Spleen (tissue), 11 donors: ENCODE data around the gene HMBS. TPM values are rescaled to one million over a fixed set of nuclear protein-coding genes. Genes with fewer than 3 reads are reported as not detected.
"Not testable (repeated sequence)": the region's sequence is repeated elsewhere in the genome, so short reads cannot be mapped to it uniquely, and the experiment has no call there.

Source experiments
- DNase-seq: peaks from one replicate; pipeline ENCODE4 v3.0.0-alpha.2; 2020
- H3K27ac ChIP-seq, 8 donors: fragments of 200-600 bp; sonication (generic) in 7 of 8; 1 replicate in 4 of 8; 2 replicates in 4 of 8; pipeline versions ENCODE4 v1.5.0 to v1.8.0; 2016 to 2021; ENCODE audit warnings: inconsistent platforms in 4 of 8, mild to moderate bottlenecking in 4 of 8, moderate library complexity in 1 of 8
- H3K27me3 ChIP-seq, 7 donors: fragments of 200-600 bp; sonication (generic) in 6 of 7; replicated peaks in 1 of 7; 1 replicate in 4 of 7; 2 replicates in 3 of 7; pipeline versions ENCODE4 v1.5.0 to v1.8.0; 2016 to 2021; ENCODE audit warnings: inconsistent platforms in 3 of 7, mild to moderate bottlenecking in 1 of 7
- H3K36me3 ChIP-seq, 6 donors: fragments of 200-600 bp; sonication (generic) in 5 of 6; 1 replicate in 4 of 6; 2 replicates in 2 of 6; pipeline versions ENCODE4 v1.5.0 to v1.8.0; 2016 to 2021; ENCODE audit warnings: inconsistent platforms in 2 of 6
- H3K4me1 ChIP-seq, 6 donors: fragments of 200-600 bp; sonication (generic) in 5 of 6; 1 replicate in 3 of 6; 2 replicates in 3 of 6; pipeline versions ENCODE4 v1.5.0 to v1.8.0; 2016 to 2021; ENCODE audit warnings: inconsistent platforms in 3 of 6
- H3K4me3 ChIP-seq, 8 donors: fragments of 200-600 bp; sonication (generic) in 7 of 8; 1 replicate in 4 of 8; 2 replicates in 4 of 8; pipeline versions ENCODE4 v1.5.0 to v1.8.0; 2016 to 2021; ENCODE audit warnings: inconsistent platforms in 4 of 8, mild to moderate bottlenecking in 4 of 8, moderate library complexity in 2 of 8
- H3K9me3 ChIP-seq, 8 donors: fragments of 200-600 bp; sonication (generic) in 7 of 8; 1 replicate in 4 of 8; 2 replicates in 4 of 8; pipeline versions ENCODE4 v1.5.0 to v1.8.0; 2016 to 2021; ENCODE audit warnings: inconsistent platforms in 4 of 8
- CTCF ChIP-seq, 11 experiments: fragments of 200-600 bp in 7 of 11; fragments of 450-650 bp in 4 of 11; sonication (generic) in 4 of 11; IDR thresholded peaks in 8 of 11; conservative IDR thresholded peaks in 3 of 11; 1 replicate in 7 of 11; 2 replicates in 4 of 11; pipeline versions ENCODE4 v1.4.0 to v1.8.0; 2016 to 2021; ENCODE audit warnings: antibody characterized with exemption in 11 of 11, inconsistent platforms in 4 of 11, mild to moderate bottlenecking in 1 of 11
- POLR2A ChIP-seq, 3 donors: fragments of 450-650 bp; IDR thresholded peaks; one replicate each; pipeline ENCODE4 v1.5.1; 2017; ENCODE audit warnings: antibody characterized with exemption in 3 of 3, mild to moderate bottlenecking in 1 of 3
- POLR2AphosphoS5 ChIP-seq, 3 donors: sonication (generic); formaldehyde crosslinking; IDR thresholded peaks; one replicate each; pipeline ENCODE4 v1.5.1; 2017; ENCODE audit warnings: antibody characterized with exemption in 3 of 3
- WGBS, 5 donors: extraction: QIAGEN DNeasy Blood & Tissue Kit in 3 of 5; methylation state at CpG; one replicate each; pipeline versions ENCODE4 v1.1.5 to v1.1.7; 2013 to 2018; 5-methylcytosine and 5-hydroxymethylcytosine counted together
- intact Hi-C: fragments of 100-400 bp; cut with DNase I; formaldehyde crosslinking; loops from one replicate; pipeline ENCODE4 v1.15.0; 2023; ENCODE audit warnings: low total_unique reads
- polyA plus RNA-seq, 3 donors: library from polyadenylated mRNA; stranded (reverse); fragments of 200-250 nt; gene quantifications; one replicate each; pipeline ENCODE4 v1.2.1, GENCODE V29; 2013
- total RNA-seq, 7 donors: library from RNA; depleted of rRNA in 3 of 7; stranded (reverse); fragments of >200 nt in 3 of 7; fragmentation: NEBNext Ultra II Directional in 4 of 7; extraction: Animal tissue kit (Norgen Biotek cat#: 25700) in 4 of 7; gene quantifications; one replicate each; pipeline versions ENCODE4 v1.1.0 to v1.2.1, GENCODE V29; 2016 to 2021
- donor health status: healthy with polysubstance abuse.
- donor health status: DM: no; HTN: no; CAD: no; lungs with moderate emphysema.
- donor health status: DM: no; HTN: no; CAD: no.
- donor health status: Bipolar disorder and iron deficiency.
- donor health status: healthy.
- donor health status: DM: no; HTN: no; CAD: no.
- donor health status: DM: yes; HTN: yes; CAD: no.

Gene HMBS
- total and polyA plus RNA-seq, 10 donors = 7.4 to 42.6 (median 19.8) TPM

GRCh38 chr11:119130662-119131061 lies 46.0 kb downstream of the HMBS start:
- Histone ChIP-seq H3K36me3 (peaks cover 4 to 93% (median 67%) of the 10 kb centered on the region in 6 donors), H3K27ac (peak overlapping the region in 7 of 8 donors; percentile 24 to 72 (median 57))
- 43 to 71% (median 68%) methylated on average over 3 of the region's 3 CpGs for WGBS, 5 donors

GRCh38 chr11:119134389-119134978 lies 49.8 kb downstream of the HMBS start:
- no peak for DNase-seq
- no peak overlapping the region for H3K27ac ChIP-seq
- 58 to 81% (median 66%) methylated on average over 2 to 4 of the region's 4 CpGs for WGBS, 5 donors
- H3K4me1 ChIP-seq = peaks cover 7 to 30% (median 17%) of the 10 kb centered on the region in 6 donors
- peaks cover 4 to 58% (median 53%) of the 10 kb centered on the region in 6 donors for H3K36me3 ChIP-seq
- no peak overlapping the region for H3K4me3 ChIP-seq
- H3K27me3 ChIP-seq = no peaks in the 10 kb centered on the region
- intact Hi-C loops = no loop called here
- TF ChIP-seq POLR2AphosphoS5 (IDR thresholded peaks at IDR 0.05) (peak in 1 of 3 donors; percentile 20), CTCF (IDR thresholded peaks at IDR 0.05 in 8 of 11, conservative IDR thresholded peaks at IDR 0.05 in 3 of 11) (peak in 7 of 11 experiments; percentile 26 to 52 (median 44)), POLR2A (IDR thresholded peaks at IDR 0.05) (no peak)
- H3K9me3 ChIP-seq = no peaks in the 10 kb centered on the region

More at GRCh38 chr11:119130662-119131061, 46.0 kb downstream of the HMBS start:
- Histone ChIP-seq H3K4me1 (peaks cover 9 to 57% (median 29%) of the 10 kb centered on the region in 6 donors), H3K4me3 (no peak overlapping the region), H3K27me3 (no peaks in the 10 kb centered on the region), H3K9me3 (no peaks in the 10 kb centered on the region)
- intact Hi-C loops = no loop called here
- TF ChIP-seq POLR2A (IDR thresholded peaks at IDR 0.05) (no peak), POLR2AphosphoS5 (IDR thresholded peaks at IDR 0.05) (peak; percentile 26 to 77 (median 76)), CTCF (IDR thresholded peaks at IDR 0.05 in 8 of 11, conservative IDR thresholded peaks at IDR 0.05 in 3 of 11) (peak in 1 of 11 experiments; percentile 24)
- DNase-seq = no peak

- peaks cover 0 to 13% (median 0%) of the 10 kb centered on the region in 7 donors for H3K27me3 ChIP-seq
- H3K36me3 ChIP-seq, intact Hi-C loops, H3K9me3 ChIP-seq, H3K4me3 ChIP-seq, H3K4me1 ChIP-seq, DNase-seq, H3K27ac ChIP-seq: not testable (repeated sequence)
- WGBS, 5 donors = 90 to 95% (median 92%) methylated on average over 10 of the region's 10 CpGs
Observed at GRCh38 chr11:119139276-119139675, 54.6 kb downstream of the HMBS start.

Other genes with a start within 250 kb of the HMBS start
- 10 to 100 TPM; 25.0 to 66.6 (median 33.2) TPM for gene CXCR5, start 201.0 kb upstream of the HMBS start, total RNA-seq
- 10 to 100 TPM; 35.4 to 50.7 (median 39.6) TPM for gene CXCR5, start 201.0 kb upstream of the HMBS start, polyA plus RNA-seq
- 10 to 100 TPM; 19.8 to 58.0 (median 39.0) TPM for gene BCL9L, start 159.0 kb upstream of the HMBS start, total RNA-seq
- 10 to 100 TPM in 1 of 3 donors, 1 to 10 TPM in 2; 2.5 to 14.2 (median 2.6) TPM for gene BCL9L, start 159.0 kb upstream of the HMBS start, polyA plus RNA-seq
- gene UPK2, start 128.6 kb upstream of the HMBS start, total RNA-seq = not detected
- gene UPK2, start 128.6 kb upstream of the HMBS start, polyA plus RNA-seq = under 1 TPM in 2 of 3 donors, not detected in 1; 0.09 to 0.13 TPM
- gene FOXR1, start 113.1 kb upstream of the HMBS start, total RNA-seq = not detected
- not detected for gene FOXR1, start 113.1 kb upstream of the HMBS start, polyA plus RNA-seq
- 10 to 100 TPM; 39.2 to 86.2 (median 66.7) TPM for gene CENATAC, start 86.7 kb upstream of the HMBS start, total RNA-seq
- gene CENATAC, start 86.7 kb upstream of the HMBS start, polyA plus RNA-seq = 10 to 100 TPM; 27.0 to 80.8 (median 44.1) TPM
- 1,000 to 10,000 TPM in 6 of 7 donors, 100 to 1,000 TPM in 1; 945 to 1,264 (median 1,141) TPM for gene RPS25, start 66.5 kb upstream of the HMBS start, total RNA-seq
- 1,000 to 10,000 TPM; 4,407 to 5,214 (median 4,978) TPM for gene RPS25, start 66.5 kb upstream of the HMBS start, polyA plus RNA-seq
- gene TRAPPC4, start 66.1 kb upstream of the HMBS start, total RNA-seq = 10 to 100 TPM; 43.0 to 61.8 (median 54.4) TPM
- 10 to 100 TPM; 33.1 to 53.0 (median 47.6) TPM for gene TRAPPC4, start 66.1 kb upstream of the HMBS start, polyA plus RNA-seq
- 10 to 100 TPM in 6 of 7 donors, 1 to 10 TPM in 1; 9.9 to 26.0 (median 15.9) TPM for gene SLC37A4, start 54.0 kb upstream of the HMBS start, total RNA-seq
- gene SLC37A4, start 54.0 kb upstream of the HMBS start, polyA plus RNA-seq = 10 to 100 TPM in 2 of 3 donors, 1 to 10 TPM in 1; 8.2 to 12.6 (median 10.1) TPM
- 100 to 1,000 TPM in 3 of 7 donors, 10 to 100 TPM in 4; 48.2 to 131 (median 80.8) TPM for gene HYOU1, start 27.7 kb upstream of the HMBS start, total RNA-seq
- 10 to 100 TPM; 12.3 to 22.7 (median 15.5) TPM for gene HYOU1, start 27.7 kb upstream of the HMBS start, polyA plus RNA-seq
- gene VPS11, start 17.1 kb upstream of the HMBS start, total RNA-seq = 10 to 100 TPM; 30.1 to 48.7 (median 44.8) TPM
- 10 to 100 TPM; 41.8 to 66.7 (median 42.4) TPM for gene VPS11, start 17.1 kb upstream of the HMBS start, polyA plus RNA-seq
- 10 to 100 TPM; 27.7 to 58.9 (median 37.3) TPM for gene DPAGT1, start 17.0 kb downstream of the HMBS start, total RNA-seq
- gene DPAGT1, start 17.0 kb downstream of the HMBS start, polyA plus RNA-seq = 10 to 100 TPM; 20.7 to 28.9 (median 26.4) TPM
- gene C2CD2L, start 22.5 kb downstream of the HMBS start, total RNA-seq = 10 to 100 TPM; 15.2 to 19.6 (median 17.6) TPM
- gene C2CD2L, start 22.5 kb downstream of the HMBS start, polyA plus RNA-seq = 10 to 100 TPM in 1 of 3 donors, 1 to 10 TPM in 2; 5.8 to 13.3 (median 9.8) TPM
- gene HINFP, start 36.7 kb downstream of the HMBS start, total RNA-seq = 10 to 100 TPM; 30.4 to 40.7 (median 34.3) TPM
- 10 to 100 TPM; 12.8 to 19.6 (median 13.4) TPM for gene HINFP, start 36.7 kb downstream of the HMBS start, polyA plus RNA-seq
- gene ABCG4, start 64.2 kb downstream of the HMBS start, total RNA-seq = under 1 TPM in 4 of 7 donors, not detected in 3; 0.17 to 0.32 (median 0.23) TPM
- under 1 TPM in 2 of 3 donors, not detected in 1; 0.03 to 0.06 TPM for gene ABCG4, start 64.2 kb downstream of the HMBS start, polyA plus RNA-seq
- 10 to 100 TPM; 13.2 to 18.7 (median 15.4) TPM for gene NLRX1, start 83.8 kb downstream of the HMBS start, total RNA-seq
- gene NLRX1, start 83.8 kb downstream of the HMBS start, polyA plus RNA-seq = 10 to 100 TPM in 1 of 3 donors, 1 to 10 TPM in 2; 3.6 to 10.6 (median 5.3) TPM
- not detected for gene NHERF4, start 100.6 kb downstream of the HMBS start, total RNA-seq
- under 1 TPM in 1 of 3 donors, not detected in 2; 0.12 TPM for gene NHERF4, start 100.6 kb downstream of the HMBS start, polyA plus RNA-seq
- 10 to 100 TPM; 41.0 to 56.3 (median 48.9) TPM for gene CBL, start 121.5 kb downstream of the HMBS start, total RNA-seq
- gene CBL, start 121.5 kb downstream of the HMBS start, polyA plus RNA-seq = 10 to 100 TPM in 1 of 3 donors, 1 to 10 TPM in 2; 9.4 to 10.1 (median 9.5) TPM
- 100 to 1,000 TPM in 4 of 7 donors, 10 to 100 TPM in 3; 24.2 to 612 (median 139) TPM for gene MCAM, start 232.2 kb downstream of the HMBS start, total RNA-seq
- gene MCAM, start 232.2 kb downstream of the HMBS start, polyA plus RNA-seq = 10 to 100 TPM; 10.3 to 19.3 (median 12.2) TPM
- 10 to 100 TPM; 13.6 to 18.2 (median 16.5) TPM for gene RNF26, start 249.6 kb downstream of the HMBS start, total RNA-seq
- 10 to 100 TPM in 2 of 3 donors, 1 to 10 TPM in 1; 8.6 to 13.2 (median 10.0) TPM for gene RNF26, start 249.6 kb downstream of the HMBS start, polyA plus RNA-seq